T-helper 2 cell treated with Interferon-gamma antibody and Interleukin-4, amounts not matched to agents 100 ng/mL and 5 ng/mL, for 36 hours (primary cell): ENCODE data around the gene B4GALT2. TPM values are rescaled to one million over a fixed set of nuclear protein-coding genes. Genes with fewer than 3 reads are reported as not detected.

Source experiments
- intact Hi-C: fragments of 100-400 bp; cut with micrococcal nuclease; formaldehyde crosslinking; loops from one replicate; pipeline ENCODE4 v1.15.1; 2023
- total RNA-seq: library from RNA; stranded (reverse); gene quantifications from 2 replicates; pipeline ENCODE4 v1.2.3, GENCODE V29; 2022

Gene B4GALT2
- total RNA-seq, 1 donor from 2014 or later = 21.1 TPM

- intact Hi-C loops = no loop called here
These were observed 19.0 kb downstream of the B4GALT2 start for GRCh38 chr1:43998000-43998378.

GRCh38 chr1:43999455-43999854, 20.4 kb downstream of the B4GALT2 start:
- intact Hi-C loops = no loop called here

- intact Hi-C loops = no loop called here
These were observed 21.2 kb downstream of the B4GALT2 start for GRCh38 chr1:44000122-44000665.

GRCh38 chr1:44002165-44002564, 23.2 kb downstream of the B4GALT2 start:
- intact Hi-C loops = no loop called here

GRCh38 chr1:44002606-44003157, 23.7 kb downstream of the B4GALT2 start:
- intact Hi-C loops = no loop called here

GRCh38 chr1:44008259-44008658, 29.2 kb downstream of the B4GALT2 start:
- intact Hi-C loops = no loop called here

GRCh38 chr1:44010935-44011471, 32.0 kb downstream of the B4GALT2 start:
- intact Hi-C loops = no loop called here

- intact Hi-C loops = no loop called here
These were observed 33.4 kb downstream of the B4GALT2 start for GRCh38 chr1:44012404-44012803.

GRCh38 chr1:44012941-44013609, 34.1 kb downstream of the B4GALT2 start:
- intact Hi-C loops = no loop called here

- intact Hi-C loops = no loop called here
These were observed 34.9 kb downstream of the B4GALT2 start for GRCh38 chr1:44013949-44014348.

GRCh38 chr1:44014365-44015104, 35.5 kb downstream of the B4GALT2 start:
- intact Hi-C loops = no loop called here

- intact Hi-C loops = no loop called here
These were observed 36.2 kb downstream of the B4GALT2 start for GRCh38 chr1:44015206-44015605.

- intact Hi-C loops = no loop called here
These were observed 37.3 kb downstream of the B4GALT2 start for GRCh38 chr1:44016041-44016889.

- intact Hi-C loops = no loop called here
These were observed 37.9 kb downstream of the B4GALT2 start for GRCh38 chr1:44016890-44017400.

GRCh38 chr1:44019466-44019948, 40.5 kb downstream of the B4GALT2 start:
- intact Hi-C loops = no loop called here

GRCh38 chr1:44020464-44020863, 41.5 kb downstream of the B4GALT2 start:
- intact Hi-C loops = no loop called here

- intact Hi-C loops = no loop called here
These were observed 42.1 kb downstream of the B4GALT2 start for GRCh38 chr1:44021156-44021555.

- intact Hi-C loops = no loop called here
These were observed 42.7 kb downstream of the B4GALT2 start for GRCh38 chr1:44021581-44022321.

- intact Hi-C loops = no loop called here
These were observed 45.3 kb downstream of the B4GALT2 start for GRCh38 chr1:44024031-44024902.
